Aorta (tissue), 5 donors: ENCODE data around the gene CEP112. TPM values are rescaled to one million over a fixed set of nuclear protein-coding genes. Genes with fewer than 3 reads are reported as not detected.

ENCODE experiments used
- ATAC-seq: fragments of 200-7000 bp; cut with Tn5 transposase; one replicate; pipeline ENCODE4 v1.9.1; 2022; ENCODE audit warnings: moderate library complexity; ENCODE audit not compliant: low FRiP score
- DNase-seq, 2 donors: peaks; one replicate each; pipeline ENCODE4 v3.0.0-alpha.2; 2020
- H3K27ac ChIP-seq, 2 donors: one replicate each; pipeline ENCODE4 v1.5.1; 2013; ENCODE audit warnings: low read length in 2 of 2, mild to moderate bottlenecking in 2 of 2, moderate library complexity in 2 of 2, control low read depth in 1 of 2, inconsistent platforms in 1 of 2, low read depth in 1 of 2
- H3K27me3 ChIP-seq, 2 donors: one replicate each; pipeline ENCODE4 v1.6.1; 2013; ENCODE audit warnings: control low read depth in 1 of 2, low read length in 1 of 2, mild to moderate bottlenecking in 1 of 2, moderate library complexity in 1 of 2; ENCODE audit not compliant: insufficient read depth in 2 of 2, control insufficient read depth in 1 of 2
- H3K36me3 ChIP-seq, 2 donors: one replicate each; pipeline ENCODE4 v1.6.1; 2013; ENCODE audit warnings: control low read depth in 1 of 2, low read length in 1 of 2, mild to moderate bottlenecking in 1 of 2; ENCODE audit not compliant: insufficient read depth in 2 of 2, control insufficient read depth in 1 of 2
- H3K4me1 ChIP-seq, 2 donors: one replicate each; pipeline ENCODE4 v1.6.1; 2013; ENCODE audit warnings: low read length in 2 of 2, control low read depth in 1 of 2, mild to moderate bottlenecking in 1 of 2, moderate library complexity in 1 of 2; ENCODE audit not compliant: insufficient read depth in 2 of 2, control insufficient read depth in 1 of 2
- H3K4me3 ChIP-seq, 2 donors: one replicate each; pipeline ENCODE4 v1.5.1; 2013; ENCODE audit warnings: low read length in 2 of 2, control low read depth in 1 of 2, mild to moderate bottlenecking in 1 of 2
- H3K9me3 ChIP-seq: one replicate; pipeline ENCODE4 v1.6.1; 2013; ENCODE audit warnings: mild to moderate bottlenecking, low read length; ENCODE audit not compliant: control insufficient read depth
- WGBS, 2 donors: extraction: QIAGEN DNeasy Blood & Tissue Kit; methylation state at CpG; one replicate each; pipeline ENCODE4 v1.1.7; 2013; 5-methylcytosine and 5-hydroxymethylcytosine counted together
- intact Hi-C, 2 donors: fragments of 100-400 bp; cut with DNase I; formaldehyde crosslinking; loops; one replicate each; pipeline versions ENCODE4 v1.14.2 to v1.15.0; 2022
- polyA plus RNA-seq, 2 donors: library from polyadenylated mRNA; stranded (reverse); fragments of 200-250 nt; gene quantifications; one replicate each; pipeline ENCODE4 v1.2.3, GENCODE V29; 2013
- total RNA-seq, 2 donors: library from RNA; stranded (reverse); fragmentation: NEBNext Ultra II Directional; extraction: Animal tissue kit (Norgen Biotek cat#: 25700); gene quantifications; one replicate each; pipeline ENCODE4 v1.2.1, GENCODE V29; 2021
- donor health status: healthy with polysubstance abuse.
- donor health status: Bipolar disorder and iron deficiency.
- donor health status: DM: no; HTN: no; CAD: no.
- donor health status: DM: no; HTN: no; CAD: no.
- donor health status: DM: yes; HTN: yes; CAD: no.

CEP112 gene
- total and polyA plus RNA-seq, 4 donors = 17.5 to 47.5 (median 30.7) TPM

GRCh38 chr17:65601145-65601544 lies 590.8 kb downstream of the CEP112 start:
- DNase-seq (no peak), ATAC-seq (no peak)
- Histone ChIP-seq H3K27ac (no peak overlapping the region), H3K4me3 (no peak overlapping the region), H3K27me3 (no peaks in the 10 kb centered on the region), H3K36me3 (no peaks in the 10 kb centered on the region), H3K4me1 (peaks cover 0 to 9% of the 10 kb centered on the region in 2 donors), H3K9me3 (no peaks in the 10 kb centered on the region)
- intact Hi-C loops = no loop called here
- WGBS, 2 donors = 93 to 96% methylated on average over 1 of the region's 1 CpG

GRCh38 chr17:65600518-65600917 lies 591.4 kb downstream of the CEP112 start:
- ATAC-seq = no peak
- Histone ChIP-seq H3K27ac (peak overlapping the region in 1 of 2 donors; percentile 19), H3K36me3 (no peaks in the 10 kb centered on the region), H3K4me1 (peaks cover 0 to 9% of the 10 kb centered on the region in 2 donors), H3K4me3 (no peak overlapping the region), H3K27me3 (no peaks in the 10 kb centered on the region), H3K9me3 (no peaks in the 10 kb centered on the region)
- DNase-seq = no peak
- 7 to 10% methylated on average over 1 of the region's 1 CpG for WGBS, 2 donors
- intact Hi-C loops = no loop called here

GRCh38 chr17:65599650-65600049 lies 592.3 kb downstream of the CEP112 start:
- Histone ChIP-seq H3K4me1 (peaks cover 0 to 9% of the 10 kb centered on the region in 2 donors), H3K4me3 (no peak overlapping the region), H3K9me3 (no peaks in the 10 kb centered on the region), H3K27ac (no peak overlapping the region), H3K27me3 (no peaks in the 10 kb centered on the region), H3K36me3 (no peaks in the 10 kb centered on the region)
- WGBS, 2 donors = 87 to 88% methylated on average over 5 of the region's 5 CpGs
- intact Hi-C loops = no loop called here
- no peak for ATAC-seq
- DNase-seq = no peak

GRCh38 chr17:65598746-65599145 lies 593.2 kb downstream of the CEP112 start:
- no peak for ATAC-seq
- H3K4me1 ChIP-seq = peaks cover 0 to 9% of the 10 kb centered on the region in 2 donors
- no peak for DNase-seq
- 97 to 100% methylated on average over 1 of the region's 1 CpG for WGBS, 2 donors
- H3K4me3 ChIP-seq = no peak overlapping the region
- H3K27me3 ChIP-seq = no peaks in the 10 kb centered on the region
- no peaks in the 10 kb centered on the region for H3K9me3 ChIP-seq
- H3K36me3 ChIP-seq = no peaks in the 10 kb centered on the region
- intact Hi-C loops = no loop called here
- H3K27ac ChIP-seq = no peak overlapping the region

GRCh38 chr17:65595071-65595656 lies 596.8 kb downstream of the CEP112 start:
- Histone ChIP-seq H3K4me3 (no peak overlapping the region), H3K27me3 (no peaks in the 10 kb centered on the region), H3K27ac (no peak overlapping the region), H3K9me3 (no peaks in the 10 kb centered on the region), H3K4me1 (no peaks in the 10 kb centered on the region), H3K36me3 (no peaks in the 10 kb centered on the region)
- no peak for ATAC-seq
- no peak for DNase-seq
- WGBS, 2 donors = 72 to 76% methylated on average over 4 of the region's 4 CpGs
- intact Hi-C loops = no loop called here

GRCh38 chr17:65593855-65594845 lies 597.8 kb downstream of the CEP112 start:
- DNase-seq (no peak), ATAC-seq (no peak)
- intact Hi-C loops = no loop called here
- Histone ChIP-seq H3K4me3 (no peak overlapping the region), H3K27me3 (no peaks in the 10 kb centered on the region), H3K36me3 (no peaks in the 10 kb centered on the region), H3K4me1 (no peaks in the 10 kb centered on the region), H3K9me3 (no peaks in the 10 kb centered on the region), H3K27ac (no peak overlapping the region)
- WGBS, 2 donors = 67 to 77% methylated on average over 18 of the region's 18 CpGs

- intact Hi-C loops = no loop called here
- ATAC-seq (no peak), DNase-seq (no peak)
- Histone ChIP-seq H3K4me1 (no peaks in the 10 kb centered on the region), H3K27ac (no peak overlapping the region), H3K36me3 (no peaks in the 10 kb centered on the region), H3K27me3 (no peaks in the 10 kb centered on the region), H3K9me3 (no peaks in the 10 kb centered on the region), H3K4me3 (no peak overlapping the region)
- whole genome bisulfite sequencing, 2 donors = 86% methylated on average over 19 of the region's 19 CpGs
Measured at GRCh38 chr17:65593092-65593854, 598.7 kb downstream of the CEP112 start.

- no peaks in the 10 kb centered on the region for H3K9me3 ChIP-seq
- no peak overlapping the region for H3K4me3 ChIP-seq
- DNase-seq = no peak
- intact Hi-C loops = no loop called here
- no peaks in the 10 kb centered on the region for H3K36me3 ChIP-seq
- no peak overlapping the region for H3K27ac ChIP-seq
- WGBS, 2 donors = 95 to 96% methylated on average over 7 of the region's 7 CpGs
- ATAC-seq = no peak
- H3K4me1 ChIP-seq = no peaks in the 10 kb centered on the region
- H3K27me3 ChIP-seq = no peaks in the 10 kb centered on the region
Measured at GRCh38 chr17:65592125-65592965, 599.6 kb downstream of the CEP112 start.
